Adrenal gland (tissue), 12 donors: ENCODE measurements around the gene MKI67. TPM values are rescaled to one million over a fixed set of nuclear protein-coding genes. Genes with fewer than 3 reads are reported as not detected.

Experiments
- DNase-seq, 7 donors: peaks; one replicate each; pipeline ENCODE4 v3.0.0-alpha.2; 2019 to 2020
- H3K27ac ChIP-seq, 5 donors: fragments of 200-600 bp; sonication (generic) in 4 of 5; 1 replicate in 3 of 5; 2 replicates in 2 of 5; pipeline versions ENCODE4 v1.5.1 to v1.8.0; 2016 to 2020; ENCODE audit warnings: mild to moderate bottlenecking in 1 of 5
- H3K27me3 ChIP-seq: fragments of 200-600 bp; 2 replicates; pipeline ENCODE4 v1.8.0; 2021
- H3K36me3 ChIP-seq, 2 donors: fragments of 200-600 bp; replicated peaks in 1 of 2; 1 replicate in 1 of 2; 2 replicates in 1 of 2; pipeline versions ENCODE4 v1.5.1 to v1.8.0; 2018 to 2022
- H3K4me1 ChIP-seq, 2 donors: fragments of 200-600 bp; replicated peaks in 1 of 2; 1 replicate in 1 of 2; 2 replicates in 1 of 2; pipeline versions ENCODE4 v1.5.1 to v1.8.0; 2018 to 2021
- H3K4me3 ChIP-seq, 4 donors: fragments of 200-600 bp; sonication (generic) in 3 of 4; one replicate each; pipeline ENCODE4 v1.5.1; 2016 to 2018
- H3K9me3 ChIP-seq, 3 donors: fragments of 200-600 bp; sonication (generic) in 1 of 3; replicated peaks in 1 of 3; 1 replicate in 2 of 3; 2 replicates in 1 of 3; pipeline versions ENCODE4 v1.5.1 to v1.8.0; 2016 to 2021
- POLR2A ChIP-seq, 2 donors: fragments of 450-650 bp; IDR thresholded peaks; one replicate each; pipeline ENCODE4 v1.6.1; 2017; ENCODE audit warnings: antibody characterized with exemption in 2 of 2, mild to moderate bottlenecking in 2 of 2, moderate library complexity in 1 of 2
- WGBS, 4 donors: extraction: QIAGEN DNeasy Blood & Tissue Kit in 2 of 4; methylation state at CpG; one replicate each; pipeline versions ENCODE4 v1.1.5 to v1.1.7; 2013 to 2017; 5-methylcytosine and 5-hydroxymethylcytosine counted together
- intact Hi-C, 2 donors: fragments of 100-400 bp; cut with DNase I; formaldehyde crosslinking; loops; one replicate each; pipeline versions ENCODE4 v1.14.1 to v1.15.0; 2022 to 2023
- polyA plus RNA-seq, 3 donors: library from polyadenylated mRNA; stranded (reverse); fragments of 200-250 nt in 2 of 3; fragments of 350-450 nt in 1 of 3; fragmentation: Illumina TruSeq in 1 of 3; extraction: RNeasy Lipid Tissue Mini Kit (QIAGEN cat#74804) in 1 of 3; gene quantifications; one replicate each; pipeline ENCODE4 v1.2.3, GENCODE V29; 2013 to 2014
- total RNA-seq, 9 donors: library from RNA; depleted of rRNA in 4 of 9; stranded (reverse); fragments of >200 nt in 4 of 9; fragments of 120-200 nt in 1 of 9; fragmentation: NEBNext Ultra II Directional in 1 of 9; extraction: Animal tissue kit (Norgen Biotek cat#: 25700) in 1 of 9; gene quantifications; one replicate each; pipeline versions ENCODE4 v1.1.0 to v1.2.4, GENCODE V29; 2013 to 2023
- TF ChIP-seq, protein P1 (sequence below), 6 experiments: fragments of 450-650 bp in 4 of 6; fragments of 200-600 bp in 2 of 6; sonication (generic) in 1 of 6; IDR thresholded peaks; 1 replicate in 5 of 6; 2 replicates in 1 of 6; pipeline versions ENCODE4 v1.5.1 to v1.8.0; 2016 to 2021; ENCODE audit warnings: antibody characterized with exemption in 6 of 6, mild to moderate bottlenecking in 2 of 6, moderate library complexity in 1 of 6
- donor health status: healthy with polysubstance abuse.
- donor health status: Bipolar disorder and iron deficiency.
- donor health status: DM: yes; HTN: yes; CAD: no.
- donor health status: DM: no; HTN: no; CAD: no.
- donor health status: DM: no; HTN: no; CAD: no.
- donor health status: DM: yes; HTN: yes; CAD: no.

Gene MKI67
- total and polyA plus RNA-seq, 12 donors: 0.30 to 16.8 (median 3.0) TPM

DNA sequence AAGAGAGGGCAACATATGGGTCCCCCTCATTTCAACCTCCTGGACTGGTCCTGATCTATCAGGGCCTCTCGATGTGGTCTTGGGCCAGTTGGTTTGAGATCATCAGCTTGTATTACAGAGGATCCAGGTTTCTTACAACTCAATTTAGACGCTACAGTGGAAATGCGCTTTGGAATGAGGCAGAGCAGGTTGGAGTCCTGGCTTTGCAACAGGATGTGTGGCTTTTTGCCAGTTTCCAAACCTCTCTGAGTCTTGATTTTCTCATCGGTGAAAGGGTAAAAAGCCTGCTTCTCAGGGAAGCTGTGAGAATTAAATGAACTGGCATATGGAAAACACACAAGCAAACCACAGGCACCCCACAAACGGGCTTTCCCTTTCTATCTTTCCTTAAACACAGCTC is 37.5 kb upstream of the MKI67 start:
- WGBS, 4 donors: 70 to 90% (median 80%) methylated on average over 5 of the region's 5 CpGs
- Histone ChIP-seq H3K4me1 (no peaks in the 10 kb centered on the region), H3K4me3 (no peak overlapping the region), H3K27ac (no peak overlapping the region), H3K27me3 (no peaks in the 10 kb centered on the region), H3K9me3 (no peaks in the 10 kb centered on the region), H3K36me3 (no peaks in the 10 kb centered on the region)
- TF ChIP-seq POLR2A (IDR thresholded peaks at IDR 0.05): no peak
- intact Hi-C loops: no loop called here
- DNase-seq: no peak

DNA sequence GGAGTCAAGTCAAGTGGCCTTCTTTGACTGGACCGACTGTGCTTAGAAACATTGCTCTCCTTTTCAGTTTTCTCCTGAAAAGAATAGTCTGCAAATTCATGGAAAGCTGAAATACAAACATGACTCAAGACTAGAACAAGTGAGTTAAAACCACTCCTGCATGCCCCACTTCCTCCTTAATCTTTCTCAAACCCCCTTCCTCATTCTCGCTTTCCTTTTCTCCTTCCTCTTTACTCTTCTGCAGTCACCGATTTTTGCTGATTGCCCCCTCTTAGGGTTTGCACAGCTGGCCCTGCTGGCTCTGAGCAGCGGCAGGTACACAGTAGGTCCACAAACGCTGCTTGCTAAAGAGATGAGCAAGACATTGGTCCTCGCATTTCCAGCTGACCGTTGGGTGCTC is 34.8 kb upstream of the MKI67 start:
- no peaks in the 10 kb centered on the region for H3K4me1 ChIP-seq
- no peak overlapping the region for H3K27ac ChIP-seq
- DNase-seq: no peak
- no peak overlapping the region for H3K4me3 ChIP-seq
- 65 to 76% (median 70%) methylated on average over 7 of the region's 7 CpGs for WGBS, 4 donors
- H3K36me3 ChIP-seq: no peaks in the 10 kb centered on the region
- H3K9me3 ChIP-seq: no peaks in the 10 kb centered on the region
- intact Hi-C loops: no loop called here
- no peaks in the 10 kb centered on the region for H3K27me3 ChIP-seq
- TF ChIP-seq, protein P1, sequence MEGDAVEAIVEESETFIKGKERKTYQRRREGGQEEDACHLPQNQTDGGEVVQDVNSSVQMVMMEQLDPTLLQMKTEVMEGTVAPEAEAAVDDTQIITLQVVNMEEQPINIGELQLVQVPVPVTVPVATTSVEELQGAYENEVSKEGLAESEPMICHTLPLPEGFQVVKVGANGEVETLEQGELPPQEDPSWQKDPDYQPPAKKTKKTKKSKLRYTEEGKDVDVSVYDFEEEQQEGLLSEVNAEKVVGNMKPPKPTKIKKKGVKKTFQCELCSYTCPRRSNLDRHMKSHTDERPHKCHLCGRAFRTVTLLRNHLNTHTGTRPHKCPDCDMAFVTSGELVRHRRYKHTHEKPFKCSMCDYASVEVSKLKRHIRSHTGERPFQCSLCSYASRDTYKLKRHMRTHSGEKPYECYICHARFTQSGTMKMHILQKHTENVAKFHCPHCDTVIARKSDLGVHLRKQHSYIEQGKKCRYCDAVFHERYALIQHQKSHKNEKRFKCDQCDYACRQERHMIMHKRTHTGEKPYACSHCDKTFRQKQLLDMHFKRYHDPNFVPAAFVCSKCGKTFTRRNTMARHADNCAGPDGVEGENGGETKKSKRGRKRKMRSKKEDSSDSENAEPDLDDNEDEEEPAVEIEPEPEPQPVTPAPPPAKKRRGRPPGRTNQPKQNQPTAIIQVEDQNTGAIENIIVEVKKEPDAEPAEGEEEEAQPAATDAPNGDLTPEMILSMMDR (IDR thresholded peaks at IDR 0.05): no peak
- TF ChIP-seq POLR2A (IDR thresholded peaks at IDR 0.05): no peak

DNA sequence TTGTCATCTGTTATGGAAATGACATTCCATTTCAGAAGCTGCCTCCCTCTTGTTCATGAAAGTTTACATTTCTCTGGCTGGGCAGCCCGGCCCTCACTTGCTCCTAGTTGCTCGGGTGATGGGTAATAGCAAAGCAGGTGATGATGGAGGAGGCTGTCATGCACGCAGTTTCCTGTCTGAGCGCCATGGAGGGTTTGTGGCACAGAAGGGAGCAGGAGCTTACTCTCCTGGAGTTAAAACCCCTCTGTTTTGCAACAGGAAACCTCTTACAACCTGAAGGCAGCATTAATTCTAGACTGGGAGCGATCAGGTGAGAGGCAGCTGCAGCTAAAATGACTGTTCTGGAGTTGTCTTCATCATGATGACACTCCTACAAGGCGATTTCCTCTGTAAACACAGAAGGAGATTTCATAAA is 34.1 kb upstream of the MKI67 start:
- no peak overlapping the region for H3K4me3 ChIP-seq
- no peaks in the 10 kb centered on the region for H3K9me3 ChIP-seq
- no peak for DNase-seq
- no peaks in the 10 kb centered on the region for H3K27me3 ChIP-seq
- H3K27ac ChIP-seq: no peak overlapping the region
- intact Hi-C loops: no loop called here
- no peaks in the 10 kb centered on the region for H3K36me3 ChIP-seq
- TF ChIP-seq POLR2A (IDR thresholded peaks at IDR 0.05): no peak
- TF ChIP-seq, protein P1 (IDR thresholded peaks at IDR 0.05): no peak
- 30 to 54% (median 48%) methylated on average over 6 of the region's 6 CpGs for WGBS, 4 donors
- no peaks in the 10 kb centered on the region for H3K4me1 ChIP-seq

DNA sequence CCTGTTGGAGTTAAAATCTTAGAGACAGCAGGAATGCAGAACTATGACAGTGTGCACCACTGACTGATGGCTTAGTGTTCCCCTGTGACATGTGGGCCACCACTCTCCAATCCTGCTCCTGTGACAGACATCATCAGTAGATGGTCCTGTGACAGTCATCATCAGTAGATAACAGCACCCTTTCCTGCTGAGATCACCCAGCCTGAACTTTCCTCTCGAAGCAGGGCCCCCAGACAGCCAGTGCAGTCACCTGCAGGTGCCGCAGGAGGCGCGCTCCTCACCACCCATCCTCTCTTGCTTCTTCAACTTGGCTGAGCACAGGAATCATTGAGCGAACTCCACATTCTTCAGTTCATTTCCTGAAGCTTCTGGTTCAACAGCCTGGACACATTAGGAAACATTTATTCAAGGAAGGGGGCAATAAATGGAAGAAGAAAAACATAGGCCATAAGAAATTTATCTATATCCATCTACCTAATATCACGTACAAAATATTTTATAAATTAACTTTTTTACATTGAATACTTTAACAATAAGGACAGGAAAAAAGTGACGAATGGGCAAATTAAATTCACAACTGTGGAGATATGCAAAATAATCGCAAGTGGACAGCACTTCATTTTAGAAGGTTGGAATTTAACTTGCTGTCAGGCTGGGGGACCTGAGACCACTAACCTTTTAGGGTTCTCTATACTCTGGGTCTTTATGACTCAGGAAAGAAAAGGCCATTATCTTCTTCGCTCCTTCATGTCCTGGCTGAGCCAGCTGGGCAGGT is 32.0 kb upstream of the MKI67 start:
- no peaks in the 10 kb centered on the region for H3K36me3 ChIP-seq
- H3K9me3 ChIP-seq: no peaks in the 10 kb centered on the region
- H3K27me3 ChIP-seq: peaks cover 13% of the 10 kb centered on the region
- H3K4me1 ChIP-seq: no peaks in the 10 kb centered on the region
- TF ChIP-seq, protein P1 (IDR thresholded peaks at IDR 0.05): no peak
- TF ChIP-seq POLR2A (IDR thresholded peaks at IDR 0.05): no peak
- intact Hi-C loops: loop anchor here in 1 of 2 donors (10.0 kb wide), 1 partner anchor 283 kb away; no protein-coding TSS in a partner anchor
- WGBS, 4 donors: 74 to 90% (median 81%) methylated on average over 9 of the region's 9 CpGs
- H3K27ac ChIP-seq: no peak overlapping the region
- DNase-seq: no peak
- H3K4me3 ChIP-seq: no peak overlapping the region
